Stimulated activated CD8-positive, alpha-beta memory T cell treated with anti-CD3 and anti-CD28 coated beads, Interleukin-2, amount 100 ng/mL, for 48 hours (primary cell): ENCODE data around the gene DAZAP2.
"Not testable (repeated sequence)": the region's sequence is repeated elsewhere in the genome, so short reads cannot be mapped to it uniquely, and the experiment has no call there.

Source experiments
- DNase-seq, 2 donors: peaks; one replicate each; pipeline ENCODE4 v3.0.0-alpha.2; 2020; ENCODE audit warnings: low read depth in 2 of 2

Gene DAZAP2

GRCh38 chr12:51217133-51217967, 21.3 kb upstream of the DAZAP2 start:
- DNase-seq, result peak in 1 of 2 donors; percentile 29

- peak; percentile 37 to 47 for DNase-seq
Measured at GRCh38 chr12:51217968-51218606, 20.5 kb upstream of the DAZAP2 start, which contains the start of gene POU6F1. POU6F1 (minus strand) TSS chr12:51218062; CDS start chr12:51206836, 11,226 bp downstream.

- no peak for DNase-seq
Measured at GRCh38 chr12:51218607-51219161, 19.9 kb upstream of the DAZAP2 start.

GRCh38 chr12:51219322-51219721, 19.3 kb upstream of the DAZAP2 start:
- no peak for DNase-seq

- DNase-seq, result not testable (repeated sequence)
Measured at GRCh38 chr12:51219857-51220256, 18.8 kb upstream of the DAZAP2 start.

- no peak for DNase-seq
Measured at GRCh38 chr12:51222461-51222860, 16.2 kb upstream of the DAZAP2 start.

GRCh38 chr12:51224625-51225024, 14.0 kb upstream of the DAZAP2 start:
- DNase-seq, result no peak

GRCh38 chr12:51225234-51225633, 13.4 kb upstream of the DAZAP2 start:
- DNase-seq, result no peak

- DNase-seq, result no peak
Measured at GRCh38 chr12:51225771-51226170, 12.9 kb upstream of the DAZAP2 start.

GRCh38 chr12:51227112-51227511, 11.5 kb upstream of the DAZAP2 start:
- not testable (repeated sequence) for DNase-seq

- no peak for DNase-seq
Measured at GRCh38 chr12:51227962-51228361, 10.7 kb upstream of the DAZAP2 start.

- DNase-seq, result no peak
Measured at GRCh38 chr12:51229116-51229809, 9.4 kb upstream of the DAZAP2 start.

GRCh38 chr12:51232642-51233041, 6.0 kb upstream of the DAZAP2 start:
- no peak for DNase-seq

- DNase-seq, result no peak
Measured at GRCh38 chr12:51234530-51234929, 4.1 kb upstream of the DAZAP2 start.

- DNase-seq, result no peak
Measured at GRCh38 chr12:51238037-51238509, 553 bp upstream of the DAZAP2 start.

GRCh38 chr12:51240971-51241370, 2.3 kb downstream of the DAZAP2 start:
- DNase-seq, result no peak

- DNase-seq, result no peak
Measured at GRCh38 chr12:51242120-51242519, 3.5 kb downstream of the DAZAP2 start.

GRCh38 chr12:51242876-51243275, 4.2 kb downstream of the DAZAP2 start:
- no peak for DNase-seq

GRCh38 chr12:51244269-51244668, 5.6 kb downstream of the DAZAP2 start:
- no peak for DNase-seq

GRCh38 chr12:51245476-51246253, 7.0 kb downstream of the DAZAP2 start:
- DNase-seq, result no peak

GRCh38 chr12:51246254-51246853, 7.7 kb downstream of the DAZAP2 start:
- no peak for DNase-seq
